GM18508 (cell line): ENCODE results near the gene GEN1.

Source experiments
- ATAC-seq: cut with Tn5 transposase; IDR thresholded peaks from one replicate; pipeline ENCODE4 v1.9.1; 2021; ENCODE audit warnings: moderate number of reproducible peaks; ENCODE audit not compliant: insufficient read depth, unreplicated experiment

The GEN1 gene

GRCh38 chr2:17793803-17794354, 39.9 kb downstream of the GEN1 start:
- no peak for ATAC-seq

GRCh38 chr2:17795309-17795708, 41.4 kb downstream of the GEN1 start:
- ATAC-seq: no peak

GRCh38 chr2:17798338-17798737, 44.4 kb downstream of the GEN1 start:
- no peak for ATAC-seq

GRCh38 chr2:17799301-17800120, 45.6 kb downstream of the GEN1 start:
- ATAC-seq: no peak

GRCh38 chr2:17800219-17800618, 46.3 kb downstream of the GEN1 start:
- ATAC-seq: no peak

GRCh38 chr2:17800693-17801458, 46.9 kb downstream of the GEN1 start:
- no peak for ATAC-seq

GRCh38 chr2:17803497-17803896, 49.6 kb downstream of the GEN1 start:
- no peak for ATAC-seq

- peak; percentile 53 for ATAC-seq
Measured at GRCh38 chr2:17804358-17804757, 50.4 kb downstream of the GEN1 start.

GRCh38 chr2:17805166-17805565, 51.2 kb downstream of the GEN1 start:
- no peak for ATAC-seq

GRCh38 chr2:17805717-17806363, 51.9 kb downstream of the GEN1 start:
- ATAC-seq: no peak

- peak; percentile 34 for ATAC-seq
Measured at GRCh38 chr2:17813010-17813741, 59.2 kb downstream of the GEN1 start.

GRCh38 chr2:17813742-17814473, 60.0 kb downstream of the GEN1 start:
- peak; percentile 80 for ATAC-seq

GRCh38 chr2:17814601-17815000, 60.7 kb downstream of the GEN1 start:
- no peak for ATAC-seq

- no peak for ATAC-seq
Measured at GRCh38 chr2:17815468-17816184, 61.7 kb downstream of the GEN1 start.

GRCh38 chr2:17816396-17817245, 62.7 kb downstream of the GEN1 start, which contains the start of gene MSGN1:
Gene MSGN1 (plus strand): TSS chr2:17816460. CDS start chr2:17816519, 59 bp downstream.
- no peak for ATAC-seq

- ATAC-seq: no peak
Measured at GRCh38 chr2:17818235-17818815, 64.4 kb downstream of the GEN1 start.

GRCh38 chr2:17821080-17821479, 67.1 kb downstream of the GEN1 start:
- no peak for ATAC-seq
